Measurements from ENCODE around the gene MYL6.

The MYL6 gene

GRCh38 chr12:56197921-56198635 lies 39.9 kb downstream of the MYL6 start:
- no peak overlapping the region for H3K4me3 ChIP-seq (ENCODE audit: low read depth, low read length)
- ChIA-PET POLR2A (interaction anchor here (1.5 to 3.1 kb wide), 3 partner anchors 8 to 23 kb away, joined by 5 to 49 read pairs (median 7); partner anchors contain the start of genes RNF41 and SMARCC2), CTCF (interaction anchor here (0.6 to 5.6 kb wide), 5 partner anchors 8 to 112 kb away, joined by 3 to 58 read pairs (median 16); partner anchors contain the start of genes ANKRD52, RNF41 and SMARCC2)
- TF ChIP-seq CTCF (IDR thresholded peaks at IDR 0.05; ENCODE audit: insufficient read depth, low read length, missing control alignments): no peak
- DNase-seq (ENCODE audit: low read depth, low spot score): no peak

GRCh38 chr12:56198836-56199235 lies 40.7 kb downstream of the MYL6 start:
- ChIA-PET CTCF (interaction anchor here (3.3 to 5.6 kb wide), 3 partner anchors 9 to 24 kb away, joined by 16 to 29 read pairs (median 24); partner anchors contain the start of genes RNF41 and SMARCC2), POLR2A (interaction anchor here (2.3 to 3.1 kb wide), 2 partner anchors 9 to 23 kb away, joined by 7 to 49 read pairs; partner anchors contain the start of genes RNF41 and SMARCC2)
- H3K4me3 ChIP-seq (ENCODE audit: low read depth, low read length): no peak overlapping the region
- DNase-seq (ENCODE audit: low read depth, low spot score): no peak
- no peak for TF ChIP-seq CTCF (IDR thresholded peaks at IDR 0.05; ENCODE audit: insufficient read depth, low read length, missing control alignments)

GRCh38 chr12:56202366-56202765 lies 44.2 kb downstream of the MYL6 start:
- H3K4me3 ChIP-seq (ENCODE audit: low read depth, low read length): no peak overlapping the region
- ChIA-PET CTCF (interaction anchor here (1.1 to 5.6 kb wide), 8 partner anchors 9 to 463 kb away, joined by 4 to 29 read pairs (median 5); partner anchors contain the start of genes ANKRD52, RNF41 and SMARCC2), POLR2A (interaction anchor here (2.4 kb wide), 1 partner anchor 19 kb away, joined by 16 read pairs; the partner anchor contains the start of gene RNF41)
- DNase-seq (ENCODE audit: low read depth, low spot score): no peak
- TF ChIP-seq CTCF (IDR thresholded peaks at IDR 0.05; ENCODE audit: insufficient read depth, low read length, missing control alignments): no peak

- no peak overlapping the region for H3K4me3 ChIP-seq (ENCODE audit: low read depth, low read length)
- ChIA-PET CTCF (interaction anchor here (1.1 to 5.6 kb wide), 7 partner anchors 9 to 55 kb away, joined by 4 to 29 read pairs (median 5); partner anchors contain the start of genes ANKRD52, RNF41 and SMARCC2), POLR2A (interaction anchor here (2.4 kb wide), 1 partner anchor 19 kb away, joined by 16 read pairs; the partner anchor contains the start of gene RNF41)
- no peak for TF ChIP-seq CTCF (IDR thresholded peaks at IDR 0.05; ENCODE audit: insufficient read depth, low read length, missing control alignments)
- no peak for DNase-seq (ENCODE audit: low read depth, low spot score)
Observed at GRCh38 chr12:56202838-56203237, 44.7 kb downstream of the MYL6 start.

- H3K4me3 ChIP-seq (ENCODE audit: low read depth, low read length): no peak overlapping the region
- CTCF ChIA-PET: interaction anchor here (1.5 to 6.6 kb wide), 8 partner anchors 10 to 259 kb away, joined by 3 to 74 read pairs (median 6); partner anchors contain the start of genes RNF41 and SMARCC2
- POLR2A ChIA-PET: interaction anchor here (1.7 kb wide), 1 partner anchor 17 kb away, joined by 7 read pairs; the partner anchor contains the start of gene RNF41
- no peak for TF ChIP-seq CTCF (IDR thresholded peaks at IDR 0.05; ENCODE audit: insufficient read depth, low read length, missing control alignments)
- no peak for DNase-seq (ENCODE audit: low read depth, low spot score)
Observed at GRCh38 chr12:56204275-56204674, 46.1 kb downstream of the MYL6 start.

GRCh38 chr12:56205445-56205844 lies 47.3 kb downstream of the MYL6 start:
- POLR2A ChIA-PET: interaction anchor here (1.7 kb wide), 1 partner anchor 16 kb away, joined by 7 read pairs; the partner anchor contains the start of gene RNF41
- no peak for TF ChIP-seq CTCF (IDR thresholded peaks at IDR 0.05; ENCODE audit: insufficient read depth, low read length, missing control alignments)
- CTCF ChIA-PET: interaction anchor here (1.5 to 6.6 kb wide), 9 partner anchors 9 to 258 kb away, joined by 3 to 74 read pairs (median 8); partner anchors contain the start of genes RNF41 and SMARCC2
- no peak for DNase-seq (ENCODE audit: low read depth, low spot score)
- no peak overlapping the region for H3K4me3 ChIP-seq (ENCODE audit: low read depth, low read length)

Data from AG04449 (cell line).